SU-DHL-6 (cell line): ENCODE data around the gene RAB6A.
A peak's percentile ranks its signal among the peaks of the same experiment; 100 is the strongest.

Experiments used
- H2AFZ ChIP-seq: fragments of 200-600 bp; sonication (generic); 2 replicates; pipeline ENCODE4 v1.6.1; 2014; ENCODE audit warnings: low read depth, mild to moderate bottlenecking, moderate library complexity, mixed read lengths, antibody characterized with exemption, low read length; ENCODE audit not compliant: severe bottlenecking
- H3F3A ChIP-seq: fragments of 200-600 bp; shearing (Covaris generic); 2 replicates; pipeline ENCODE4 v1.6.0; 2016; ENCODE audit warnings: antibody characterized with exemption, mild to moderate bottlenecking; ENCODE audit not compliant: insufficient read depth
- H3K27ac ChIP-seq: fragments of 200-600 bp; sonication (generic); 2 replicates; pipeline ENCODE4 v1.5.1; 2016; ENCODE audit warnings: low read depth, mild to moderate bottlenecking, low read length, moderate library complexity, mixed read lengths
- H3K27me3 ChIP-seq: fragments of 200-600 bp; sonication (generic), shearing (Covaris generic); 2 replicates; pipeline ENCODE4 v1.6.0; 2014; ENCODE audit warnings: mild to moderate bottlenecking, low read length
- H3K36me3 ChIP-seq: fragments of 200-600 bp; sonication (generic); 2 replicates; pipeline ENCODE4 v1.6.1; 2014; ENCODE audit warnings: mild to moderate bottlenecking, low read length, mixed read lengths
- H3K4me2 ChIP-seq: fragments of 300-600, 200-600 bp; shearing (Covaris generic), sonication (generic); 2 replicates; pipeline ENCODE4 v1.6.0; 2014; ENCODE audit warnings: low read length, low read depth, mild to moderate bottlenecking; ENCODE audit not compliant: poor library complexity, severe bottlenecking
- H3K4me3 ChIP-seq: fragments of 200-600 bp; sonication (generic); 2 replicates; pipeline ENCODE4 v1.5.1; 2014; ENCODE audit warnings: antibody characterized with exemption, low read length, mild to moderate bottlenecking, mixed read lengths; ENCODE audit not compliant: insufficient read depth, poor library complexity, severe bottlenecking
- H3K79me2 ChIP-seq: fragments of 200-600 bp; sonication (generic); 2 replicates; pipeline ENCODE4 v1.6.1; 2014; ENCODE audit warnings: mild to moderate bottlenecking, low read length, moderate library complexity; ENCODE audit not compliant: insufficient read depth
- H3K9ac ChIP-seq: fragments of 200-600 bp; sonication (generic); 2 replicates; pipeline ENCODE4 v1.7.0; 2014; ENCODE audit warnings: mild to moderate bottlenecking, low read length
- H3K9me2 ChIP-seq: fragments of 200-600 bp; sonication (generic); replicated peaks from 2 replicates; pipeline ENCODE4 v1.6.1; 2014; ENCODE audit warnings: low read length; ENCODE audit not compliant: insufficient read depth
- H3K9me3 ChIP-seq: fragments of 200-600 bp; sonication (generic); 2 replicates; pipeline ENCODE4 v1.6.1; 2014; ENCODE audit warnings: low read length, mixed read lengths; ENCODE audit not compliant: insufficient read depth
- H4K20me1 ChIP-seq: fragments of 200-600 bp; sonication (generic); 2 replicates; pipeline ENCODE4 v1.6.1; 2014; ENCODE audit warnings: low read depth, mild to moderate bottlenecking, antibody characterized with exemption, low read length, moderate library complexity, mixed read lengths
- EZH2phosphoT487 ChIP-seq: fragments of 200-600 bp; sonication (generic), shearing (Covaris generic); conservative IDR thresholded peaks from 2 replicates; pipeline ENCODE4 v1.6.1; 2018; ENCODE audit warnings: mild to moderate bottlenecking, antibody characterized with exemption, low read length, moderate library complexity, mixed read lengths
- TF ChIP-seq, protein P1 (sequence below): fragments of 200-600 bp; sonication (generic); IDR thresholded peaks from one replicate; pipeline ENCODE4 v1.5.1; 2017; ENCODE audit warnings: antibody characterized with exemption, mild to moderate bottlenecking, low read length, moderate library complexity; ENCODE audit not compliant: insufficient read depth, poor library complexity, severe bottlenecking

RAB6A gene

DNA sequence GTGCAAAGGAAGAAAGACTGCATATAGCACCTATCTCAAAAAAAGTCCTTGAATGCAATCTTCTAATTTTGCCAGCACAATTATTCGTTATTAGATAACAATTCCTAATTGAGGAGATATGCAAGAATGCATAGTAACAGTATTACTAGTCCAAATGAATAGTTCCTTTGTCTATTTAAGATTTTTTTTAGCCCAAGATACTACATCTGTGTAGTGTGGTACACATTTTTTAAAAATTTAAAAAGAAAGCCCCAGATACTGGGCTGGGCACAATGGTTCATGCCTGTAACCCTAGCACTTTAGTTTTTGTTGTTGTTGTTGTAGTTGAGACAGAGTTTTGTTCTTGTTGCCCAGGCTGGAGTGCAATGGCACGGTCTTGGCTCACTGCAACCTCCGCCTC, 43.7 kb downstream of the RAB6A start:
- no peak overlapping the region for H3K4me3 ChIP-seq
- peaks cover 14% of the 10 kb centered on the region; the same call in 1 of the 2 replicates for H3F3A ChIP-seq
- no peaks in the 10 kb centered on the region for H4K20me1 ChIP-seq
- no peak overlapping the region for H3K9ac ChIP-seq
- no peak for TF ChIP-seq EZH2phosphoT487
- TF ChIP-seq, protein P1, sequence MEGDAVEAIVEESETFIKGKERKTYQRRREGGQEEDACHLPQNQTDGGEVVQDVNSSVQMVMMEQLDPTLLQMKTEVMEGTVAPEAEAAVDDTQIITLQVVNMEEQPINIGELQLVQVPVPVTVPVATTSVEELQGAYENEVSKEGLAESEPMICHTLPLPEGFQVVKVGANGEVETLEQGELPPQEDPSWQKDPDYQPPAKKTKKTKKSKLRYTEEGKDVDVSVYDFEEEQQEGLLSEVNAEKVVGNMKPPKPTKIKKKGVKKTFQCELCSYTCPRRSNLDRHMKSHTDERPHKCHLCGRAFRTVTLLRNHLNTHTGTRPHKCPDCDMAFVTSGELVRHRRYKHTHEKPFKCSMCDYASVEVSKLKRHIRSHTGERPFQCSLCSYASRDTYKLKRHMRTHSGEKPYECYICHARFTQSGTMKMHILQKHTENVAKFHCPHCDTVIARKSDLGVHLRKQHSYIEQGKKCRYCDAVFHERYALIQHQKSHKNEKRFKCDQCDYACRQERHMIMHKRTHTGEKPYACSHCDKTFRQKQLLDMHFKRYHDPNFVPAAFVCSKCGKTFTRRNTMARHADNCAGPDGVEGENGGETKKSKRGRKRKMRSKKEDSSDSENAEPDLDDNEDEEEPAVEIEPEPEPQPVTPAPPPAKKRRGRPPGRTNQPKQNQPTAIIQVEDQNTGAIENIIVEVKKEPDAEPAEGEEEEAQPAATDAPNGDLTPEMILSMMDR, result no peak
- peaks cover 9% of the 10 kb centered on the region; the same call in 1 of the 2 replicates for H3K36me3 ChIP-seq
- no peaks in the 10 kb centered on the region for H3K9me2 ChIP-seq
- no peak overlapping the region for H3K4me2 ChIP-seq
- H3K27ac ChIP-seq, result peak overlapping the region; percentile 14; the same call in 1 of the 2 replicates
- H3K79me2 ChIP-seq, result no peaks in the 10 kb centered on the region
- H3K9me3 ChIP-seq, result no peaks in the 10 kb centered on the region
- H3K27me3 ChIP-seq, result no peaks in the 10 kb centered on the region
- H2AFZ ChIP-seq, result no peak overlapping the region

DNA sequence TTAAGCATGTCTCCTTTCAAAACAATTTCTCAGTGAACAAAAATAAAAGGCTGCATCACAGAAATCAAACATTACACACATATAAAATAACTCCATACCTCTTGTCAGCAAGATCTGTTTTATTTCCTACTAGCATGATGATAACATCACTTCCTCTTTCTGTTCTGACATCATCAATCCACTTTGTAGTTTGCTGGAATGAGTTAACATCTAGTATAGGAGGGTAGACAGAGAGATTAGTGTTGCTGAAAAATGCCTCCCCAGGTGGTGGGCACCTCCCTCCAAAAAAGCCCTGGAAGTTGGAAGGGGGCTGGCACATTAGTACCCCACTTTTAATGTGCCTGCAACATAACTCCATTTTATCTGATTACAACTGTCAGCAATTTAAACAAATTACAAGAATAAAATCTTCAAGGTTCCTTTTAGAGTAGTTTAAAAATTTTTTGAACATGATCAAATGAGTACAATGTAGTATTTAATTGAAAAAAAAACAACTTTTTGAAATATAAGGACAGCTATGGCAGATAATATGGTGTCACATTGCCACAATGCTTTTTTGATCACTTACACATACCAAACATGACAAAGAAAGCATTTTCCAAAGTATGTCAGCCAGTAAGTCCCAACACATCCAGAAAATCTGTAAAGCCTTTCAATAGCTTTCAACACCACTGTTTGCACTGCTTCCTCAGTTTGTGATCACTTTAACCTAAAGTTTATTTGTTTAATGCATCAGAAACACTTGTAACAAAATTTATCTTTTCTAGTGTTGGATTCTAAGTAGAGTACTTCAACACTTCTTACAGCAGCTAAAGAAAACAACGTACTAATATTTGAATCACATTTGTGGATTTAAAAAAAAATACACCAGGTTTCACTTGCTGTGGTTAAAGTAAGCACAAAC, 44.5 kb downstream of the RAB6A start:
- peaks cover 11% of the 10 kb centered on the region; the same call in 1 of the 2 replicates for H3F3A ChIP-seq
- H3K79me2 ChIP-seq, result no peaks in the 10 kb centered on the region
- H3K36me3 ChIP-seq, result peaks cover 9% of the 10 kb centered on the region; the same call in 1 of the 2 replicates
- H3K9me3 ChIP-seq, result no peaks in the 10 kb centered on the region
- H3K27ac ChIP-seq, result peak overlapping the region; percentile 14; the same call in 1 of the 2 replicates
- no peak overlapping the region for H3K4me3 ChIP-seq
- no peaks in the 10 kb centered on the region for H4K20me1 ChIP-seq
- no peak overlapping the region for H2AFZ ChIP-seq
- no peaks in the 10 kb centered on the region for H3K27me3 ChIP-seq
- no peak for TF ChIP-seq EZH2phosphoT487
- TF ChIP-seq, protein P1, result no peak
- H3K4me2 ChIP-seq, result no peak overlapping the region
- H3K9me2 ChIP-seq, result no peaks in the 10 kb centered on the region
- no peak overlapping the region for H3K9ac ChIP-seq

DNA sequence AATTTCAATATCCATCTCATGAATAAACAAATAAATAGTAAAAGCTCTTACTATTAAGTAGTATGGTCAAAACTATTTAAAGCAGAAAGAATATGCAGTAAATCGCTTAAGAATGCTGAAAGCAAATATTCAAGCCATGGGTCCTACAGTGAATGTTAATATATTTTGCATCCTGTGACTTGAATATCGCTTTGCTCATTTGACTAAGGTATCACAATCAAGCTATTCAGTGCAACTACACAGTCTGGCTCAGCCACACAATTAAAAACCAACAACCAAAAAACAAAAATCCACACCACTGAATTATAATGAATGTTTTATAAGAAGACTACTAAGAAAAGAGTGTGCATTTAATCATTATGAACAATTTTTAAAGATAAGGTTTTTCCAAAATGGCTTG, 45.3 kb downstream of the RAB6A start:
- no peak overlapping the region for H3K4me3 ChIP-seq
- TF ChIP-seq, protein P1, result no peak
- no peak for TF ChIP-seq EZH2phosphoT487
- H3F3A ChIP-seq, result peaks cover 11% of the 10 kb centered on the region; the same call in 1 of the 2 replicates
- H3K9me2 ChIP-seq, result no peaks in the 10 kb centered on the region
- no peaks in the 10 kb centered on the region for H4K20me1 ChIP-seq
- H2AFZ ChIP-seq, result no peak overlapping the region
- no peak overlapping the region for H3K9ac ChIP-seq
- no peak overlapping the region for H3K4me2 ChIP-seq
- H3K36me3 ChIP-seq, result peaks cover 6% of the 10 kb centered on the region; the same call in 1 of the 2 replicates
- no peaks in the 10 kb centered on the region for H3K27me3 ChIP-seq
- no peaks in the 10 kb centered on the region for H3K9me3 ChIP-seq
- H3K79me2 ChIP-seq, result no peaks in the 10 kb centered on the region
- H3K27ac ChIP-seq, result no peak overlapping the region
